Stimulated activated CD4-positive, alpha-beta T cell treated with anti-CD3 and anti-CD28 coated beads, Interleukin-12 subunit alpha, Interleukin-12 subunit beta, amount 100 ng/mL, for 48 hours (primary cell): ENCODE data around the gene SPDYE4.

Experiments
- DNase-seq, 3 donors: peaks; one replicate each; pipeline ENCODE4 v3.0.0-alpha.2; 2020; ENCODE audit warnings: low read depth in 2 of 3, low spot score in 1 of 3

Gene SPDYE4

DNA sequence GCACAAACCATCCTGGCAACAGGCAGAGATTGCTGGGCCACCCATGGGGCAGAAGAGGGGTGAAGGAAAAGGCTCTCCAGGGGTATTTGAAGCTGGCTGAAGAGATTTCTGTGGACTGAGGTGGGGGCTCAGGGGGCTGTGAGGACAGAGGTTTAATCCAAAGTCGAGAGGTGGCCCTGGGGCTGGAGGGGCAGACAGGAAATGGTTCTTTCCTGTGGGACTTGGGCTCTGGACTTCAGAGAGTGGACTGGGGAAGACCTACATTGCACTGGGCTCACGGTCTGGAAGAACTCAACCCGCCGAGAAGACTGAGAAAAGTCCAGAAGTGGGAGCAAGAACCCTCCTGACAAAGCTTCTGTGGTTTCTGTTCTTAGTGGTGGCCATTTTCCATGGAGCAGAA is 16.6 kb downstream of the SPDYE4 start:
- no peak for DNase-seq

- no peak for DNase-seq
Measured at GRCh38 chr17:8741366-8741765, 17.0 kb downstream of the SPDYE4 start.

GRCh38 chr17:8740486-8740885 is 17.9 kb downstream of the SPDYE4 start:
- DNase-seq: no peak

- no peak for DNase-seq
Measured at GRCh38 chr17:8739097-8739496, 19.2 kb downstream of the SPDYE4 start.

- no peak for DNase-seq
Measured at GRCh38 chr17:8736796-8737195, 21.6 kb downstream of the SPDYE4 start.

DNA sequence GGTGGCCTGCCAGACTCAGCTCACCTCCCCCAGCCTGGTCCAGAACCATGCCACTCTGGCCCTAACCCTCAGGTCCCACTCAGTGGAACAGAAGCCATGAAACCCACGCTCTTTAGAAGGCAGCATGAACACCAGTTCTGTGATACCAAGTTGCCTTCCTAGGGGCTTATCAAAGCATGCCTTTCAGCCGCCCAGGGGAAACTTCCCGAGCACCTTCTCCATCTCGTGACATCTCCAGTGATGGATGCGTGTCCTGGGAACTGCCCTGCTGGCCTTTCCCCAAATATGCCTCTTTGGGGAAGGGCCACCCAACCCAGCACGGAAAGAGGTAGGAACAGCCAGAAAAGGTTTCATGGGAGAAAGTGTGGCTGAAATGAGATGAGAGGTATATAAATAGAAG is 22.0 kb downstream of the SPDYE4 start:
- DNase-seq: no peak

DNA sequence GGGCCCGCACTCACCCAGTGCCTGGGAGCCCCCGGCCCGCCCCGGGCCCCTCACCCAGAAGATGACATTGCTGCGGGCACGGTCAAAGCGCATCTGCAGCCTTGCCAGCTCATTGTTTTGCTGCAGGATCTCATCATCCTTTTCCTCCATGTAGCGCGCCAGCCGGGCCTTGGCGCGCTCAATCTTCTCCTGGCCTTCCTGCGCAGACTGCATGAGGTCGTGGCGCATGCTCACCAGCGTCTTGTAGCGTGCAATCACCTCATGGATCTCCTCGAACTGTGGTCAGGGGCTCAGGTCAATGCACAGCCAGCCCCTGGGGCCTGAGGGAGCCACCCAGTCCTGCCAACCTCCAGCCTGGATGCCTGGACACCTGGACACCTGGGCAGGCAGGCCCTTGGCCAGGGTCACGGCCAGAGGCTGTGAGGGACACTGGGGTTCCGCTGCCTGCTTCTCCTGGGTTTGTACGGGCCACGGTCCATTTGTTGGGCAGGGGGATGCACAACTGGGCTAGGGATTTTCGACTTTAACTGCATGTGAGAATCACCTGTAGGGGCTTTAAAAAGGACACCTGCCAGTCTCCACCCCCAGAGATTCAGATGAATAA is 22.9 kb downstream of the SPDYE4 start:
- no peak for DNase-seq

- DNase-seq: no peak
Measured at GRCh38 chr17:8734876-8735275, 23.5 kb downstream of the SPDYE4 start.

DNA sequence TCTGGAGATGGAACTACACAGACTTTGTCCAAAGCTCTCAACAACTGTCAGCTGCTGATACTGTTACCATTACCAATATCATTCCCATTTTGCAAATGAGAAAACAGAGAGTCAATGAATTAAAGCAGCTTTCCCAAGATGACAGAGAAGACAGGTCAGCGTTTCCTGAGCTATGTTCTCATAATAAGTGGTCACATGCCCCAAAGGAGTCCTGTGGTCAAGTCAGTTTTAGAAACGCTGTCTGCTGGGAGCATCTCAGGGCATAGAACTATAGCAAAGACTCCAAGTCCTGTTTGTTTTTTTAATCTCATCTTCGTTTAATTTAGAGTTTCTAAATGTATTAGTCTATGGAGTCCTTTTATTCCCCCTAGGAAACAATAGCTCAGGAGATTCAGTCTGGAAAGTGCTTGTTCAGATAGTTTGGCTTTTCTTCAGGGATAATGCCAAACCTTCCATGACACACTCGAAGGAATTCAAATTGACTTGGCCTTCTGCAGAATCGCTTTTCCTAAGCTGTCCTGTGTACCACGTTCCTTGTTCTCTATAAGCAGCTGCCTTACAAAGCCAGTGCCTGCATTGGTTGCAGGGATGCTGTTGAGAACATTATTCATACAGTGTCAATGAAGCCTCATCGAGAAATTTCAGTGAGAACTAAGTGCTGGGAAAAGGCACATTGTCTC is 25.8 kb downstream of the SPDYE4 start:
- no peak for DNase-seq

DNA sequence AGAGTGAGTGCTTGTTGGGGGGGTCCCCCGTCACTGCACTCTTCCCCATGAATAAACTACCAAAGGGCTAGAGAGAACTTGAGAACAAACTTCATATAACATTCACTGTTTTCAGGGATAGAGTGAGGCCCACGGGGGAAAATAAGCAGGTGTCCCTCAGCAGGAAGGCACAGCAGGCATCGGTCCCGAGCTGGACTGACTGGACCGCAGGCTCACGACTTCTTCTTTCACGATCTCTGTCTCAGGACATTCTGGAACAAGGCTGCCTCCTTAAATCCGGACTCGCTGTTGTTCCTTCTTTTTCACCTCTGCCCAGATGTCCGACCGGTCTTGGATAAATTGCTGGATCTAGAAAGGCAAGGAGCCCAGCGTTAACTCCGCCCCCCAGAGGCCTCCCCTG is 28.5 kb downstream of the SPDYE4 start:
- DNase-seq: no peak

DNA sequence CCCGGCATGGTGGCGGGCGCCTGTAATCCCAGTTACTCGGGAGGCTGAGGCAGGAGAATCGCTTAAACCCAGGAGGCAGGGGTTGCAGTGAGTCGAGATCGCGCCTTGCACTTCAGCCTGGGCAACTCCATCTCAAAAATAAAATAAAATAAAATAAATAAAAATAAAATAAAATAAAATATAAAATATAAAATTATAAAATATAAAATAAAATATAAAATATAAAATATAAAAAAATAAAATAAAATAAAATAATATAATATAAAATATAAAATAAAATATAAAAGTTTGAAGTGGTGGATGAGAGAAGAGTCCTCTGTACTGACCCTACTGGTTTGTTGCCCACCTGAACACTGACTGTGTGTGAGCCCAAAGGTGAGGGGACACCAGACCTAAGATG is 28.9 kb downstream of the SPDYE4 start:
- DNase-seq: no peak

GRCh38 chr17:8728971-8729370 is 29.4 kb downstream of the SPDYE4 start:
- no peak for DNase-seq

GRCh38 chr17:8728251-8728938 is 30.0 kb downstream of the SPDYE4 start:
- DNase-seq: no peak

GRCh38 chr17:8726941-8727555 is 31.3 kb downstream of the SPDYE4 start:
- DNase-seq: no peak

DNA sequence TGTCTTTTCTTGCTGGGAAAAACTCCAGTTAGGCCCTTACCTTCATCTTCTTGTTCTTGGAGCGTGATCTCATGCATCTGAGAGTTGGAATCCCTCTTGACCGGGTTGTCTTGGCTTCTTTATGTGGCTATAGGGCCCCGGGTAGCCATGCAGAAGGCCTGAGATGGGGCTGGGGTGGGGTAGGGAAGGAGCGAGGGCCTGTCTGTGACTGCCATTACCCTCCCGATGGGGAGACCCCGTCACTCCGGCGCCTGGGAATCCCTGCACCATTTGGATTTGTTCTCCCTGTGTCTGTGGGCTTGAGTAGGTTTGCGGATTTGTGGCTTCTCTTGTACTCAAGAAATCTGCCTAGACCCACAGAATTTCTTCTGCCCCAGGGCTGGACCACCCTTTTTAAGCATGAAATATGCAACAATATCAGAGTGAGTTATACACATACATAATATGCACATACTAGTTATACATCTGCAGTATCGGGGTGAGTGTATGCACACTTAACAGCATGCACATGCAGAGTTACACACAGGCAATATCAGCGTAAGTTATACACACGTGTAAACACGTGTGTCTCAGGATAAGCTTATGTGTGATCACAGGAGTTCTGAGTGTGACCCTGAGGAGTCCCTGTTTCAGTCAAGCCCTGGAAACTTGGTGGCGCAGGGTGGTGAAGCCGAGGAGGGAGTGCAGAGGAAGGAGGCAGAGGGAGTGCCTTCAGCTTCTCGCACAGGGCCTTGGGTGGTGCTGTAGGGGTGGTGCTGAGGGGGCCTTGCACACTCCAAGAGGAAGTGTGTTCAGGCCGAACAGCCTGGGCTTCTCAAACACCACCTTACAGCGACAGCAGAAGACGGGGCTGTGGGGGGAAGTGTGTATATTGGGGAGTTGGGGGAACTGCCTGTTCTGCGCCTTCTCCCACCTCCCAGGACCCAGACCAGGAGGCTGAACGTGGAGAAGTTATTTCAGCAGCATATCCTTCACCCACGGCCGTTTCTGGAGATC is 32.2 kb downstream of the SPDYE4 start:
- DNase-seq: no peak

GRCh38 chr17:8724451-8724850 is 33.9 kb downstream of the SPDYE4 start:
- no peak for DNase-seq

DNA sequence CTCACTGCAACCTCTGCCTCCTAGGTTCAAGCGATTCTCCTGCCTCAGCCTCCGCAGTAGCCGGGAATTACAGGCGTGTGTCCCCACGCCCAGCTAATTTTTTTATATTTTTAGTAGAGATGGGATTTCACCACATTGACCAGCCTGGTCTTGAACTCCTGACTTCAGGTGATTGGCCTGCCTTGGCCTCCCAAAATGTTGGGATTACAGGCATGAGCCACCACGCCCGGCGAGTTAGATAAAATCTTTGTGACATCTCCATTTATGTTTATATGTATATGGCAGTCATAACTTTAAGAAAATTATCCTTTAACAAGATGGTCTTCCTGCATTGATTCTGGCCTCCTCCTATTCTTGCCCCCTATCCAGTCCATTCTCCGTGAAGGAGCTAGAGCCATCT is 37.8 kb downstream of the SPDYE4 start:
- no peak for DNase-seq

- no peak for DNase-seq
Measured at GRCh38 chr17:8719291-8720246, 38.8 kb downstream of the SPDYE4 start.

DNA sequence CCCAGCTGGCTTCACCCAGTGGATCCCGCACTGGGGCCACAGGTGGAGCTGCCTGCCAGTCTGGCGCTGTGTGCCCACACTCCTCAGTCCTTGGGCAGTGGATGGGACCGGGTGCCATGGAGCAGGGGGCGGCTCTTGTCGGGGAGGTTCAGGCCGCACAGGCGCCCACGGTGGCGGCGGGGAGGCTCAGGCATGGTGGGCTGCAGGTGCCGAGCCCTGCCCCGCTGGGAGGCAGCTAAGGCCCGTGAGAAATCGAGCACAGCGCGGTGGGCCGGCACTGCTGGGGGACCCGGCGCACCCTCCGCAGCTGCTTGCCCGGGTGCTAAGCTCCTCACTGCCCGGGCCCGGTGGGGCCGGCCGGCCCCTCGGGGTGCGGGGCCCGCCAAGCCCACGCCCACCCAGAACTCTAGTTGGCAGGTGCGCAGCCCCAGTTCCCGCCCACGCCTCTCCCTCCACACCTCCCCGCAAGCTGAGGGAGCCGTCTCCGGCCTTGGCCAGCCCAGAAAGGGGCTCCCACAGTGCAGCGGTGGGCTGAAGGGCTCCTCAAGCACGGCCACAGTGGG is 40.3 kb downstream of the SPDYE4 start:
- no peak for DNase-seq
